ENCODE results near the gene COLEC11.
A peak's percentile ranks its signal among the peaks of the same experiment; 100 is the strongest.
"Not testable (repeated sequence)": the region's sequence is repeated elsewhere in the genome, so short reads cannot be mapped to it uniquely, and the experiment has no call there.

COLEC11 gene

GRCh38 chr2:3626118-3626811, 31.4 kb downstream of the COLEC11 start:
- DNase-seq, result no peak

- DNase-seq, result no peak
Observed at GRCh38 chr2:3626812-3627499, 32.0 kb downstream of the COLEC11 start.

- no peak for DNase-seq
Observed at GRCh38 chr2:3627500-3628100, 32.7 kb downstream of the COLEC11 start.

GRCh38 chr2:3628241-3628679, 33.3 kb downstream of the COLEC11 start:
- no peak for DNase-seq

GRCh38 chr2:3628800-3629199, 33.9 kb downstream of the COLEC11 start:
- peak; percentile 40 for DNase-seq

GRCh38 chr2:3630631-3631030, 35.7 kb downstream of the COLEC11 start:
- DNase-seq, result no peak

GRCh38 chr2:3631161-3631850, 36.4 kb downstream of the COLEC11 start:
- DNase-seq, result no peak

- DNase-seq, result no peak
Observed at GRCh38 chr2:3631851-3632659, 37.1 kb downstream of the COLEC11 start.

- peak; percentile 59 for DNase-seq
Observed at GRCh38 chr2:3633089-3633981, 38.4 kb downstream of the COLEC11 start.

GRCh38 chr2:3633982-3634595, 39.2 kb downstream of the COLEC11 start:
- no peak for DNase-seq

- DNase-seq, result no peak
Observed at GRCh38 chr2:3634596-3635121, 39.7 kb downstream of the COLEC11 start.

- DNase-seq, result no peak
Observed at GRCh38 chr2:3635171-3635974, 40.5 kb downstream of the COLEC11 start.

GRCh38 chr2:3635975-3636327, 41.0 kb downstream of the COLEC11 start:
- DNase-seq, result not testable (repeated sequence)

- no peak for DNase-seq
Observed at GRCh38 chr2:3636586-3637310, 41.8 kb downstream of the COLEC11 start.

- DNase-seq, result no peak
Observed at GRCh38 chr2:3637311-3637675, 42.4 kb downstream of the COLEC11 start.

- DNase-seq, result no peak
Observed at GRCh38 chr2:3637692-3638455, 43.0 kb downstream of the COLEC11 start.

- no peak for DNase-seq
Observed at GRCh38 chr2:3638456-3638810, 43.5 kb downstream of the COLEC11 start.

GRCh38 chr2:3639015-3639630, 44.2 kb downstream of the COLEC11 start:
- DNase-seq, result peak; percentile 29
